BLaER1 (cell line): Measurements from ENCODE around the gene MTRFR.
A peak's percentile ranks its signal among the peaks of the same experiment; 100 is the strongest.

Experiments used
- H3K27ac ChIP-seq: shearing (Covaris generic); formaldehyde crosslinking; 2 replicates; pipeline ENCODE4 v1.8.1; 2022
- H3K27me3 ChIP-seq: shearing (Covaris generic); formaldehyde crosslinking; 2 replicates; pipeline ENCODE4 v1.8.1; 2022
- H3K36me3 ChIP-seq: shearing (Covaris generic); formaldehyde crosslinking; 2 replicates; pipeline ENCODE4 v1.8.1; 2022
- H3K4me1 ChIP-seq: shearing (Covaris generic); formaldehyde crosslinking; 2 replicates; pipeline ENCODE4 v1.8.1; 2022
- H3K4me2 ChIP-seq: shearing (Covaris generic); formaldehyde crosslinking; 2 replicates; pipeline ENCODE4 v1.8.1; 2022
- H3K4me3 ChIP-seq: shearing (Covaris generic); formaldehyde crosslinking; 2 replicates; pipeline ENCODE4 v1.8.1; 2022
- H3K9ac ChIP-seq: shearing (Covaris generic); formaldehyde crosslinking; 2 replicates; pipeline ENCODE4 v1.8.1; 2022
- H3K9me3 ChIP-seq: shearing (Covaris generic); formaldehyde crosslinking; 2 replicates; pipeline ENCODE4 v1.8.1; 2022
- H4K20me1 ChIP-seq: shearing (Covaris generic); formaldehyde crosslinking; 2 replicates; pipeline ENCODE4 v1.8.1; 2022
- Cebpa-rat ChIP-seq: shearing (Covaris generic); IDR thresholded peaks from 2 replicates; pipeline ENCODE4 v1.8.1; 2022

Gene MTRFR

GRCh38 chr12:123264642-123265041 lies 31.4 kb downstream of the MTRFR start:
- Histone ChIP-seq H3K27me3 (no peaks in the 10 kb centered on the region), H3K9me3 (no peaks in the 10 kb centered on the region), H3K4me3 (no peak overlapping the region), H4K20me1 (peaks cover 72% of the 10 kb centered on the region), H3K4me2 (no peak overlapping the region), H3K36me3 (peaks cover 80% of the 10 kb centered on the region), H3K9ac (no peak overlapping the region), H3K27ac (no peak overlapping the region), H3K4me1 (peaks cover 38% of the 10 kb centered on the region)
- TF ChIP-seq Cebpa-rat, result no peak

DNA sequence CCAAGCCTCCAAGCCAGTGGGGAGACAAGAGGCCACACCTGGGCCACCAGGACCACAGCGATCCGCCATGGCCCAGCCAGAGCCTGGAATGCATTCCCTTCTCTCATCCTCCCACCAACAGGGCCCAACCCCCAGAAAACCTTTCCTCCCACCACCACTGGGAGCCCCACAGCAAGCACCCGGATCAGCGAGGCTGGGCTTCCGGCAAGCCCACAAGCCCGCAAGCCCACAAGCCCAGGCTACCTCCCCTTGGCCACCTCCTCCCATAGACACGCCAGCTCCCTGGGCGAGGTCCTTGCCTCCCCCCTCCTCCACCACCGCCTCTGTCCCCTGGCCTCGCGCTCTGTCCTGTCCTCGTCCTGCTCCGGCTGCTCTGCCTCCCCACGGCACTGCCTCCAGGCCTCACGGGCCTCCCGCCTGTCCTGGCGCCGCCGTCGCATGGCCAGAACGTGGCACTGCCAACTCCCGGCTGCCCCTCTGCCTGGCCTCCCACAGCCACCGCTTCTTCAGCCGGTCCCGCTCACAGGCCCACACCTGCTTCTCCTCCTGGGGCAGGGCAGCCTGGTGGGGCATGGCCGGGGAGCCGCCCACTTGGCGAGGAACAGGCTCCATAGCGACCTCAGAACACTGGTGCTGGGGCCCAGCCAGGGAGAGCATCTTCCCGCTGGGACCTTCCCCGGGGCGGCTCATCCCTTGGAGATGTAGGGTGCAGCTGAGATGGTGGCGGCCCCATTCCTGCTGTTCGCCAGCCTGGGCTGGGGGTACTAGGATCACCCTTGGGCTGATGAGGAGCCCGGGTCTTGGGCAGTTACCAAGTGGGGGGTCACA lies 32.8 kb downstream of the MTRFR start:
- H4K20me1 ChIP-seq, result peaks cover 66% of the 10 kb centered on the region
- H3K27me3 ChIP-seq, result no peaks in the 10 kb centered on the region
- H3K9me3 ChIP-seq, result no peaks in the 10 kb centered on the region
- H3K4me3 ChIP-seq, result no peak overlapping the region
- peaks cover 65% of the 10 kb centered on the region for H3K36me3 ChIP-seq
- TF ChIP-seq Cebpa-rat, result no peak
- H3K4me1 ChIP-seq, result peaks cover 38% of the 10 kb centered on the region
- H3K9ac ChIP-seq, result 0 out of 2 replicates have a peak overlapping the region, but pooled peaks have one; percentile 34
- H3K27ac ChIP-seq, result peak overlapping the region; percentile 99
- H3K4me2 ChIP-seq, result no peak overlapping the region

DNA sequence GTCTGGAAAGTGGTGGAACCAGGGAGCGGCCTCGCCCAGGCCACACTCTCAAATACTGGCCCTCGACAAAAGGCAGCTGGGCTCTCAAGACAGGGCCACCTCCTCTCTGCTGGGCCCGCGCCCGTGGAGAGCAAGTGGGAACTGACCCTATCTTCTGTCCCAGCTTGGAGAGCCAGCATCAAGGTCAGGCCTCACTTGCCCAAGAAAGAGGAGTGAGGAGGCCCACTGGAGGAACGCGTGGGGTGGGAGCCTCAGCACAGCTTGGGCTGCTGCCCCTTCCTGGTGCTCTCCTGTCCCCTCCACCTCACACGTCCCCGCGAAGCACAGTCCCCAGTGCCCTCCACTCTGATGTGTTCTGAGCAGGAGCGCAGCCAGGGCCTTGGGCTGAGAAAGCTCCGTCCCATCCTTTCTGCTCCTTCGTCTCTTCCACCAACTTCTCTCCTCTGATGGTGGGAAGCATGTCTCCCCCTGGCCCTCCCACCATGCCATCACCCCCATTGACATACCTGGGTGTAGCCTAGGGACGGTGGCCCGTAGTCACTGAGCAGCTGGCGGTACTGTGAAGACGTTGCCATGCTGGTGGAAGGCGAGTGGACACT lies 33.5 kb downstream of the MTRFR start:
- no peaks in the 10 kb centered on the region for H3K9me3 ChIP-seq
- peak overlapping the region; percentile 99 for H3K27ac ChIP-seq
- H3K9ac ChIP-seq, result peak overlapping the region; percentile 34; the same call in 1 of the 2 replicates
- peak overlapping the region; percentile 100; the same call in 1 of the 2 replicates for H3K4me2 ChIP-seq
- H3K27me3 ChIP-seq, result no peaks in the 10 kb centered on the region
- H3K4me1 ChIP-seq, result peaks cover 38% of the 10 kb centered on the region
- H3K4me3 ChIP-seq, result no peak overlapping the region
- peaks cover 58% of the 10 kb centered on the region for H3K36me3 ChIP-seq
- H4K20me1 ChIP-seq, result peaks cover 60% of the 10 kb centered on the region
- no peak for TF ChIP-seq Cebpa-rat

GRCh38 chr12:123267335-123267920 lies 34.2 kb downstream of the MTRFR start:
- Histone ChIP-seq H3K4me3 (0 out of 2 replicates have a peak overlapping the region, but pooled peaks have one; percentile 90), H4K20me1 (peaks cover 53% of the 10 kb centered on the region), H3K9ac (peak overlapping the region; percentile 98), H3K27ac (peak overlapping the region; percentile 99), H3K9me3 (no peaks in the 10 kb centered on the region), H3K36me3 (peaks cover 52% of the 10 kb centered on the region), H3K4me1 (peaks cover 42% of the 10 kb centered on the region), H3K4me2 (peak overlapping the region; percentile 100), H3K27me3 (no peaks in the 10 kb centered on the region)
- TF ChIP-seq Cebpa-rat, result no peak

- H3K4me2 ChIP-seq, result peak overlapping the region; percentile 100
- peak overlapping the region; percentile 99 for H3K27ac ChIP-seq
These were observed 35.0 kb downstream of the MTRFR start for GRCh38 chr12:123267991-123268843.

GRCh38 chr12:123268850-123269249 lies 35.6 kb downstream of the MTRFR start:
- Histone ChIP-seq H3K9ac (peak overlapping the region; percentile 98), H3K4me2 (peak overlapping the region; percentile 100), H3K27me3 (no peaks in the 10 kb centered on the region), H3K36me3 (peaks cover 38% of the 10 kb centered on the region), H4K20me1 (peaks cover 41% of the 10 kb centered on the region), H3K4me3 (peak overlapping the region; percentile 90), H3K27ac (peak overlapping the region; percentile 99), H3K9me3 (no peaks in the 10 kb centered on the region), H3K4me1 (peaks cover 44% of the 10 kb centered on the region)
- no peak for TF ChIP-seq Cebpa-rat

More at GRCh38 chr12:123267991-123268843, 35.0 kb downstream of the MTRFR start:
- H3K4me3 ChIP-seq, result peak overlapping the region; percentile 90
- peak overlapping the region; percentile 98 for H3K9ac ChIP-seq
- peaks cover 44% of the 10 kb centered on the region for H3K36me3 ChIP-seq
- peaks cover 48% of the 10 kb centered on the region for H4K20me1 ChIP-seq
- H3K4me1 ChIP-seq, result peaks cover 48% of the 10 kb centered on the region
- H3K9me3 ChIP-seq, result no peaks in the 10 kb centered on the region
- TF ChIP-seq Cebpa-rat, result no peak
- no peaks in the 10 kb centered on the region for H3K27me3 ChIP-seq

- Histone ChIP-seq H3K4me1 (peaks cover 44% of the 10 kb centered on the region), H3K4me3 (peak overlapping the region; percentile 90), H3K36me3 (peaks cover 32% of the 10 kb centered on the region), H3K27me3 (no peaks in the 10 kb centered on the region), H4K20me1 (peaks cover 35% of the 10 kb centered on the region), H3K9me3 (no peaks in the 10 kb centered on the region), H3K9ac (peak overlapping the region; percentile 98), H3K27ac (peak overlapping the region; percentile 99), H3K4me2 (peak overlapping the region; percentile 100)
- TF ChIP-seq Cebpa-rat, result no peak
These were observed 36.2 kb downstream of the MTRFR start for GRCh38 chr12:123269395-123269892.

GRCh38 chr12:123269896-123270213 lies 36.6 kb downstream of the MTRFR start:
- Histone ChIP-seq H3K9ac (peak overlapping the region; percentile 98), H3K27ac (peak overlapping the region; percentile 99), H3K4me2 (peak overlapping the region; percentile 100), H3K27me3 (no peaks in the 10 kb centered on the region), H3K4me3 (peak overlapping the region; percentile 90), H4K20me1 (peaks cover 31% of the 10 kb centered on the region), H3K9me3 (no peaks in the 10 kb centered on the region), H3K36me3 (peaks cover 27% of the 10 kb centered on the region), H3K4me1 (peaks cover 44% of the 10 kb centered on the region)
- TF ChIP-seq Cebpa-rat, result no peak
